ENCODE measurements around the gene PTPRM. TPM values are rescaled to one million over a fixed set of nuclear protein-coding genes. Genes with fewer than 3 reads are reported as not detected.

Gene PTPRM
- polyA plus RNA-seq, 1 donor from 2014 or later, result 126 TPM

GRCh38 chr18:7919565-7919964 lies 352.4 kb downstream of the PTPRM start:
- Histone ChIP-seq H3K4me2 (ENCODE audit: low read length) (no peak overlapping the region), H2AFZ (ENCODE audit: low read depth, low read length) (no peak overlapping the region), H3K27me3 (ENCODE audit: insufficient read depth, low read depth, low read length) (no peaks in the 10 kb centered on the region), H3K79me2 (replicated peaks; ENCODE audit: insufficient read depth, low read length) (no peaks in the 10 kb centered on the region), H4K20me1 (ENCODE audit: insufficient read depth) (no peaks in the 10 kb centered on the region), H3K9me2 (ENCODE audit: insufficient read depth, low read length) (no peaks in the 10 kb centered on the region), H3K36me3 (ENCODE audit: insufficient read depth, low read length) (no peaks in the 10 kb centered on the region), H3F3A (ENCODE audit: insufficient read depth, low read length, poor library complexity, severe bottlenecking) (no peaks in the 10 kb centered on the region), H3K27ac (ENCODE audit: low read length) (no peak overlapping the region), H3K9me3 (ENCODE audit: low read length) (no peaks in the 10 kb centered on the region), H3K9ac (ENCODE audit: low read length) (no peak overlapping the region), H3K4me3 (ENCODE audit: low read length) (no peak overlapping the region)
- TF ChIP-seq, protein P1, sequence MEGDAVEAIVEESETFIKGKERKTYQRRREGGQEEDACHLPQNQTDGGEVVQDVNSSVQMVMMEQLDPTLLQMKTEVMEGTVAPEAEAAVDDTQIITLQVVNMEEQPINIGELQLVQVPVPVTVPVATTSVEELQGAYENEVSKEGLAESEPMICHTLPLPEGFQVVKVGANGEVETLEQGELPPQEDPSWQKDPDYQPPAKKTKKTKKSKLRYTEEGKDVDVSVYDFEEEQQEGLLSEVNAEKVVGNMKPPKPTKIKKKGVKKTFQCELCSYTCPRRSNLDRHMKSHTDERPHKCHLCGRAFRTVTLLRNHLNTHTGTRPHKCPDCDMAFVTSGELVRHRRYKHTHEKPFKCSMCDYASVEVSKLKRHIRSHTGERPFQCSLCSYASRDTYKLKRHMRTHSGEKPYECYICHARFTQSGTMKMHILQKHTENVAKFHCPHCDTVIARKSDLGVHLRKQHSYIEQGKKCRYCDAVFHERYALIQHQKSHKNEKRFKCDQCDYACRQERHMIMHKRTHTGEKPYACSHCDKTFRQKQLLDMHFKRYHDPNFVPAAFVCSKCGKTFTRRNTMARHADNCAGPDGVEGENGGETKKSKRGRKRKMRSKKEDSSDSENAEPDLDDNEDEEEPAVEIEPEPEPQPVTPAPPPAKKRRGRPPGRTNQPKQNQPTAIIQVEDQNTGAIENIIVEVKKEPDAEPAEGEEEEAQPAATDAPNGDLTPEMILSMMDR (IDR thresholded peaks at IDR 0.05; ENCODE audit: poor library complexity, severe bottlenecking), result no peak
- TF ChIP-seq POLR2AphosphoS5 (IDR thresholded peaks at IDR 0.05), result no peak
- TF ChIP-seq, protein P2, sequence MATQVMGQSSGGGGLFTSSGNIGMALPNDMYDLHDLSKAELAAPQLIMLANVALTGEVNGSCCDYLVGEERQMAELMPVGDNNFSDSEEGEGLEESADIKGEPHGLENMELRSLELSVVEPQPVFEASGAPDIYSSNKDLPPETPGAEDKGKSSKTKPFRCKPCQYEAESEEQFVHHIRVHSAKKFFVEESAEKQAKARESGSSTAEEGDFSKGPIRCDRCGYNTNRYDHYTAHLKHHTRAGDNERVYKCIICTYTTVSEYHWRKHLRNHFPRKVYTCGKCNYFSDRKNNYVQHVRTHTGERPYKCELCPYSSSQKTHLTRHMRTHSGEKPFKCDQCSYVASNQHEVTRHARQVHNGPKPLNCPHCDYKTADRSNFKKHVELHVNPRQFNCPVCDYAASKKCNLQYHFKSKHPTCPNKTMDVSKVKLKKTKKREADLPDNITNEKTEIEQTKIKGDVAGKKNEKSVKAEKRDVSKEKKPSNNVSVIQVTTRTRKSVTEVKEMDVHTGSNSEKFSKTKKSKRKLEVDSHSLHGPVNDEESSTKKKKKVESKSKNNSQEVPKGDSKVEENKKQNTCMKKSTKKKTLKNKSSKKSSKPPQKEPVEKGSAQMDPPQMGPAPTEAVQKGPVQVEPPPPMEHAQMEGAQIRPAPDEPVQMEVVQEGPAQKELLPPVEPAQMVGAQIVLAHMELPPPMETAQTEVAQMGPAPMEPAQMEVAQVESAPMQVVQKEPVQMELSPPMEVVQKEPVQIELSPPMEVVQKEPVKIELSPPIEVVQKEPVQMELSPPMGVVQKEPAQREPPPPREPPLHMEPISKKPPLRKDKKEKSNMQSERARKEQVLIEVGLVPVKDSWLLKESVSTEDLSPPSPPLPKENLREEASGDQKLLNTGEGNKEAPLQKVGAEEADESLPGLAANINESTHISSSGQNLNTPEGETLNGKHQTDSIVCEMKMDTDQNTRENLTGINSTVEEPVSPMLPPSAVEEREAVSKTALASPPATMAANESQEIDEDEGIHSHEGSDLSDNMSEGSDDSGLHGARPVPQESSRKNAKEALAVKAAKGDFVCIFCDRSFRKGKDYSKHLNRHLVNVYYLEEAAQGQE (IDR thresholded peaks at IDR 0.05; ENCODE audit: borderline replicate concordance), result no peak
- TF ChIP-seq SMC3 (conservative IDR thresholded peaks at IDR 0.05; ENCODE audit: poor library complexity), result no peak
- TF ChIP-seq TAF1 (IDR thresholded peaks at IDR 0.05; ENCODE audit: low read depth), result no peak
- no peak for TF ChIP-seq RAD21 (conservative IDR thresholded peaks at IDR 0.05)
- no peak for TF ChIP-seq EP300 (conservative IDR thresholded peaks at IDR 0.05; ENCODE audit: poor library complexity, severe bottlenecking)
- TF ChIP-seq EZH2 (IDR thresholded peaks at IDR 0.05; ENCODE audit: borderline replicate concordance, insufficient read depth, low read length, poor library complexity, severe bottlenecking), result no peak
- no peak for TF ChIP-seq MXI1 (conservative IDR thresholded peaks at IDR 0.05; ENCODE audit: poor library complexity, severe bottlenecking)

GRCh38 chr18:7921938-7922587 lies 354.9 kb downstream of the PTPRM start:
- Histone ChIP-seq H3K27ac (ENCODE audit: low read length) (no peak overlapping the region), H3K9me3 (ENCODE audit: low read length) (no peaks in the 10 kb centered on the region), H3F3A (ENCODE audit: insufficient read depth, low read length, poor library complexity, severe bottlenecking) (no peaks in the 10 kb centered on the region), H3K79me2 (replicated peaks; ENCODE audit: insufficient read depth, low read length) (no peaks in the 10 kb centered on the region), H3K9me2 (ENCODE audit: insufficient read depth, low read length) (no peaks in the 10 kb centered on the region), H3K4me2 (ENCODE audit: low read length) (no peak overlapping the region), H3K9ac (ENCODE audit: low read length) (no peak overlapping the region), H2AFZ (ENCODE audit: low read depth, low read length) (no peak overlapping the region), H4K20me1 (ENCODE audit: insufficient read depth) (no peaks in the 10 kb centered on the region), H3K36me3 (ENCODE audit: insufficient read depth, low read length) (no peaks in the 10 kb centered on the region), H3K4me3 (ENCODE audit: low read length) (no peak overlapping the region), H3K27me3 (ENCODE audit: insufficient read depth, low read depth, low read length) (no peaks in the 10 kb centered on the region)
- TF ChIP-seq MXI1 (conservative IDR thresholded peaks at IDR 0.05; ENCODE audit: poor library complexity, severe bottlenecking) (no peak), EZH2 (IDR thresholded peaks at IDR 0.05; ENCODE audit: borderline replicate concordance, insufficient read depth, low read length, poor library complexity, severe bottlenecking) (no peak), EP300 (conservative IDR thresholded peaks at IDR 0.05; ENCODE audit: poor library complexity, severe bottlenecking) (no peak), SMC3 (conservative IDR thresholded peaks at IDR 0.05; ENCODE audit: poor library complexity) (no peak), RAD21 (conservative IDR thresholded peaks at IDR 0.05) (no peak), POLR2AphosphoS5 (IDR thresholded peaks at IDR 0.05) (no peak), TAF1 (IDR thresholded peaks at IDR 0.05; ENCODE audit: low read depth) (no peak)
- TF ChIP-seq, protein P1 (IDR thresholded peaks at IDR 0.05; ENCODE audit: poor library complexity, severe bottlenecking), result no peak
- TF ChIP-seq, protein P2 (IDR thresholded peaks at IDR 0.05; ENCODE audit: borderline replicate concordance), result no peak
